Gastrocnemius medialis (tissue), 4 donors: ENCODE results near the gene LRFN2.

Experiments
- POLR2A ChIP-seq, 2 donors: fragments of 450-650 bp; IDR thresholded peaks; one replicate each; pipeline ENCODE4 v1.6.1; 2017; ENCODE audit warnings: antibody characterized with exemption in 2 of 2, mild to moderate bottlenecking in 2 of 2, moderate library complexity in 2 of 2
- TF ChIP-seq, protein P1 (sequence below), 5 experiments: fragments of 450-650 bp in 3 of 5; fragments of 200-600 bp in 2 of 5; sonication (generic) in 2 of 5; IDR thresholded peaks in 4 of 5; conservative IDR thresholded peaks in 1 of 5; 1 replicate in 4 of 5; 2 replicates in 1 of 5; pipeline ENCODE4 v1.5.1; 2016 to 2019; ENCODE audit warnings: antibody characterized with exemption in 5 of 5, mild to moderate bottlenecking in 3 of 5, moderate library complexity in 3 of 5

DNA sequence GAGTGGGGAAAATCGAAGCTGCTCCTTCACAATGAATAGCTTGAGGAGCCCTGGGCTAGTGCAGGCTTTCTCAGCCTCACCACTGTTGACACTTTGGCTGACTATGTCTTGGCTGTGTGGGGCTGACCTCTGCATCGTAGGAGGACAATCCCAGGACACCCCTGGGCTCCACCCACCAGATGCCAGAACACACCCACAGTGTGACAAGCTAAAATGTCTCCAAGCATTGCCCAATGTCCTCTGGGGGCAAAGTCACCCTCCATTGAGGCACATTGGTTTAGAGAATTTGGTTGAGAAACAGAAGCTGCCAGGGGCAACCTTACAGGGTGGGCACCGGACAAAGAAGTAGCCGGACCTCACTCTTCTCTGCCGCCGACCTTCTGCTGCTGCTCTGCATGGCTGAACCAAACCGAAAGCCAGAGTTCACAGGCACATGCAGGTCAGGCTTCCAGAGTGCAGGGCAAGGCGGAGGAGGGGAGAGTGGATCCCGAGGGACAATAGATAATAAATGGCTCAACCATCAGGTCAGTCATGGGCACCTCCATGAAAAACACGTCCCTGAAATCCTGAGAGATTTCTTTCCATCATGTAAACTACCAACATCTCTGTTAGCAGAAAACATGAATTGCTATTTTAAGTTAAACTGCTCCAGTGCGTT is 189.0 kb downstream of the LRFN2 start:
- TF ChIP-seq POLR2A (IDR thresholded peaks at IDR 0.05) = no peak
- TF ChIP-seq, protein P1, sequence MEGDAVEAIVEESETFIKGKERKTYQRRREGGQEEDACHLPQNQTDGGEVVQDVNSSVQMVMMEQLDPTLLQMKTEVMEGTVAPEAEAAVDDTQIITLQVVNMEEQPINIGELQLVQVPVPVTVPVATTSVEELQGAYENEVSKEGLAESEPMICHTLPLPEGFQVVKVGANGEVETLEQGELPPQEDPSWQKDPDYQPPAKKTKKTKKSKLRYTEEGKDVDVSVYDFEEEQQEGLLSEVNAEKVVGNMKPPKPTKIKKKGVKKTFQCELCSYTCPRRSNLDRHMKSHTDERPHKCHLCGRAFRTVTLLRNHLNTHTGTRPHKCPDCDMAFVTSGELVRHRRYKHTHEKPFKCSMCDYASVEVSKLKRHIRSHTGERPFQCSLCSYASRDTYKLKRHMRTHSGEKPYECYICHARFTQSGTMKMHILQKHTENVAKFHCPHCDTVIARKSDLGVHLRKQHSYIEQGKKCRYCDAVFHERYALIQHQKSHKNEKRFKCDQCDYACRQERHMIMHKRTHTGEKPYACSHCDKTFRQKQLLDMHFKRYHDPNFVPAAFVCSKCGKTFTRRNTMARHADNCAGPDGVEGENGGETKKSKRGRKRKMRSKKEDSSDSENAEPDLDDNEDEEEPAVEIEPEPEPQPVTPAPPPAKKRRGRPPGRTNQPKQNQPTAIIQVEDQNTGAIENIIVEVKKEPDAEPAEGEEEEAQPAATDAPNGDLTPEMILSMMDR (IDR thresholded peaks at IDR 0.05 in 4 of 5, conservative IDR thresholded peaks at IDR 0.05 in 1 of 5) = no peak
